GM13977 (cell line): ENCODE data around the gene TBC1D10A.

Experiments
- DNase-seq: peaks from one replicate; pipeline ENCODE4 v3.0.0; 2012; ENCODE audit warnings: low spot score
- CTCF ChIP-seq: IDR thresholded peaks from 2 replicates; pipeline ENCODE4 v1.5.1; 2012; ENCODE audit warnings: mild to moderate bottlenecking, control low read depth; ENCODE audit not compliant: insufficient read depth; ENCODE audit errors: extremely low read depth, missing control alignments
- in situ Hi-C: fragments of 300-500 bp; cut with MboI; formaldehyde crosslinking; loops from one replicate; pipeline ENCODE4 v1.12.0; 2022; ENCODE audit warnings: low sequenced_read_pairs, low pct_unique_long_range_greater_than_20kb, mixed read lengths, inconsistent platforms; ENCODE audit not compliant: unreplicated experiment

Gene TBC1D10A

DNA sequence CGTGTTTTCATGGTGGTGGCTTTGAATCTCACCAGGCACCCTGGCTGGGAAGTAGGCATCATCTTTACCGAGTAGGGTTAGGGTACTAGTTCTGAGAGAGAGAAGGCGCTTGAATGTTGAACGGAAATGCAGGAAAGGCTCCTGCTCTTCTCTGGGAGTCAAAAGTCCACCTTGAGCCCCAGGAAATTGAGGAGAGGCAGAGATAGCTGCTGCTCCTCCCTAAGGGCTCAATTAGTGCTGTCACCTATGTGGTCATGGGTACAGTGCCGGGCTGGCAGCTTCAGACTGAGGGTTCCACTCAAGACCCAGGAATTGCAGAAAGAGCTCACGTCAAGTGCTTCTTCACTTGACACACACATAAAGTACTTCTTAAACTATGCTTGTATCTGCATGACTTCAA is 31.8 kb upstream of the TBC1D10A start:
- no peak for TF ChIP-seq CTCF
- no peak for DNase-seq
- in situ Hi-C loops: no loop called here

- in situ Hi-C loops: no loop called here
- no peak for DNase-seq
- TF ChIP-seq CTCF: no peak
Measured at GRCh38 chr22:30357650-30358215, 31.0 kb upstream of the TBC1D10A start.

- no peak for TF ChIP-seq CTCF
- no peak for DNase-seq
- in situ Hi-C loops: no loop called here
Measured at GRCh38 chr22:30357236-30357570, 30.5 kb upstream of the TBC1D10A start.

DNA sequence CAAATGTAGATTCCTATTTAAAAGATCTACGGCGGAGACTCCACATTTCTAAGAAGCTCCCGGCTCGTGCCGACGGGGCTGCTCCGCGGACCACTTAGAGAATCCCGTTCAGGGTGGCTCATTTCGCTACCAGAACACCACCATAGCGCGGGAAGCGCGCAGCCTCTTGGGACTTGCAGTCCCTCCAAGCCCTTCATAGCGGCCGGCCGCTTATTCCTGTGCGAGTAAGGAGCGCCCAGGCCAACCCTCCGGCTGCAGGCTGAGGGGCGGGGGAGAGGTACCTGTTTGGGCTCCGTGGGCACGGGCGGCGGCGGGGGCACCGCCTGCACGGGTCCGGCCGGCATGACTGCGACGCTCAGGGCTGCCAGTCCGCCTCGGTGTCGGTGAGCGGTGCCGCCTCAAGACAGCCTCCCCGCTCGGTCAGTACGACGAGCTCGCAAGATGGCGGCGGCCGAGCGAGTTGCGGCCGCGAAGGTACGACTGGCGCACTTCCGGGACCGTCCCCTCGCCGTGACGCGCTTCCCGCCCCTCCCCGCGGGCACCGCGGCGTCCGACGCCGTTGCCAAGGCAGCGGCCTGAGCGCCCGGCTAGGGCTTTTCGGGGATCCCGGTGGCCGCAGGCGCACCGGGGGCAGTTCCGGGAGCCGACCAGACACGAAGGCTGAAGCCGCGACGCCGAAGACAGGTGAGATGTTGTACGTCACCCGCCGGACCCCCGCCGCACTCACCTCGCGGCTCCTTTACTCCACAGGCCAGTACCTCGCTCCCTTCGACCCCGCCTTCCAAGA is 29.9 kb upstream of the TBC1D10A start, which contains the start of the genes CCDC157 and SF3A1:
Gene CCDC157, plus strand, starts transcription at position 559 of the 787 bp plus-strand sequence. CDS start 8,994 bp downstream, outside the sequence.
Gene SF3A1, minus strand, starts transcription at position 446 of the 787 bp plus-strand sequence. Its CDS starts 102 bp downstream, at position 344.
- in situ Hi-C loops: no loop called here
- TF ChIP-seq CTCF: no peak
- peak; percentile 96 for DNase-seq

GRCh38 chr22:30354644-30355043 is 27.9 kb upstream of the TBC1D10A start:
- no peak for TF ChIP-seq CTCF
- in situ Hi-C loops: no loop called here
- no peak for DNase-seq

DNA sequence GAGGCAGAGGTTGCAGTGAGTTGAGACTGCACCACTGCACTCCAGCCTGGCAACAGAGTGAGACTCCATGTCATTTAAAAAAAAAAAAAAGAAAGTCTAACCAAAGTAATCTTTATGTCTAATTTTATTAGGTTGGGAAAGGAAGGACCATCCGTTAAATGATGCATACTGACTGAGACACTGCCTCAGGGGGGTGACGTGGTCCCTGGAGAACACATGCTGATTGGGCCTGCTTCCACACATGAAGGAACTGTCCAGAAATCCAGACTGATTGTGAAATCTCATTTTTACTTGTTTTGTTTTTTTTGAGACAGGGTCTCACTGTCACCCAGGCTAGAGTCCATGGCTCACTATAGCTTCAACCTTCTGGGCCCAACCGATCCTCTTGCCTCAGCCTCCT is 24.5 kb upstream of the TBC1D10A start:
- no peak for TF ChIP-seq CTCF
- in situ Hi-C loops: no loop called here
- DNase-seq: no peak
